Activated CD8-positive, alpha-beta T cell treated with anti-CD3 and anti-CD28 coated beads, Interleukin-2, amount 10 ng/mL, durations not matched to agents 7 days and 5 days (primary cell): ENCODE results near the gene DIAPH3. TPM values are rescaled to one million over a fixed set of nuclear protein-coding genes. Genes with fewer than 3 reads are reported as not detected.

Source experiments
- ATAC-seq: fragments of 150-1000 bp; cut with Tn5 transposase; one replicate; pipeline ENCODE4 v1.10.0; 2021; ENCODE audit warnings: moderate library complexity
- CTCF ChIA-PET: fragments of 350-600 bp; sonication (Branson Sonifier 250); formaldehyde crosslinking; loops from one replicate; lab custom pipeline; 2021; ENCODE audit warnings: antibody characterized with exemption; lab: Charles Lee
- POLR2A ChIA-PET: fragments of 350-600 bp; sonication (Branson Sonifier 250); formaldehyde crosslinking; loops from one replicate; lab custom pipeline; 2021; ENCODE audit warnings: antibody characterized with exemption; lab: Charles Lee
- DNase-seq: peaks from one replicate; pipeline ENCODE4 v3.0.0-alpha.2; 2020
- H3K27ac Mint-ChIP-seq: one replicate; pipeline ENCODE4 v1.8.0; 2021; ENCODE audit warnings: mild to moderate bottlenecking, mixed read lengths
- H3K27me3 Mint-ChIP-seq: one replicate; pipeline ENCODE4 v1.8.0; 2021; ENCODE audit warnings: low read depth, mixed read lengths
- H3K36me3 Mint-ChIP-seq: one replicate; pipeline ENCODE4 v1.8.0; 2021; ENCODE audit warnings: low read depth, mixed read lengths
- H3K4me1 Mint-ChIP-seq: one replicate; pipeline ENCODE4 v1.8.0; 2021; ENCODE audit warnings: low read depth, mixed read lengths
- H3K4me3 Mint-ChIP-seq: one replicate; pipeline ENCODE4 v1.8.0; 2021; ENCODE audit warnings: mild to moderate bottlenecking, mixed read lengths
- H3K9me3 Mint-ChIP-seq: one replicate; pipeline ENCODE4 v1.8.0; 2022; ENCODE audit warnings: mixed read lengths; ENCODE audit not compliant: insufficient read depth
- total RNA-seq, 2 experiments: library from RNA; stranded (reverse); gene quantifications; one replicate each; pipeline ENCODE4 v1.2.3, GENCODE V29; 2021

Gene DIAPH3
- total RNA-seq, 2 experiments from 2014 or later: 25.9 to 26.8 TPM

- ATAC-seq: no peak
- no peak overlapping the region for H3K4me3 Mint-ChIP-seq
- ChIA-PET POLR2A (no interaction called here), CTCF (no interaction called here)
- H3K36me3 Mint-ChIP-seq: peaks cover 11% of the 10 kb centered on the region
- no peaks in the 10 kb centered on the region for H3K27me3 Mint-ChIP-seq
- H3K4me1 Mint-ChIP-seq: peaks cover 2% of the 10 kb centered on the region
- no peaks in the 10 kb centered on the region for H3K9me3 Mint-ChIP-seq
- DNase-seq: no peak
- H3K27ac Mint-ChIP-seq: no peak overlapping the region
These were observed 162.8 kb downstream of the DIAPH3 start for GRCh38 chr13:60000976-60001375.

- peaks cover 11% of the 10 kb centered on the region for H3K36me3 Mint-ChIP-seq
- no peak overlapping the region for H3K27ac Mint-ChIP-seq
- ChIA-PET CTCF (no interaction called here), POLR2A (no interaction called here)
- H3K4me1 Mint-ChIP-seq: peaks cover 2% of the 10 kb centered on the region
- H3K27me3 Mint-ChIP-seq: no peaks in the 10 kb centered on the region
- ATAC-seq (no peak), DNase-seq (no peak)
- H3K9me3 Mint-ChIP-seq: no peaks in the 10 kb centered on the region
- no peak overlapping the region for H3K4me3 Mint-ChIP-seq
These were observed 163.6 kb downstream of the DIAPH3 start for GRCh38 chr13:60000081-60000480.

GRCh38 chr13:59997976-59998375, 165.8 kb downstream of the DIAPH3 start:
- no peaks in the 10 kb centered on the region for H3K27me3 Mint-ChIP-seq
- H3K27ac Mint-ChIP-seq: no peak overlapping the region
- ChIA-PET CTCF (no interaction called here), POLR2A (no interaction called here)
- no peaks in the 10 kb centered on the region for H3K9me3 Mint-ChIP-seq
- H3K4me1 Mint-ChIP-seq: peaks cover 2% of the 10 kb centered on the region
- no peak overlapping the region for H3K4me3 Mint-ChIP-seq
- H3K36me3 Mint-ChIP-seq: peaks cover 9% of the 10 kb centered on the region
- DNase-seq: no peak
- no peak for ATAC-seq

- ChIA-PET POLR2A (no interaction called here), CTCF (no interaction called here)
- H3K4me3 Mint-ChIP-seq: no peak overlapping the region
- ATAC-seq (no peak), DNase-seq (no peak)
- H3K27me3 Mint-ChIP-seq: no peaks in the 10 kb centered on the region
- no peak overlapping the region for H3K27ac Mint-ChIP-seq
- H3K9me3 Mint-ChIP-seq: no peaks in the 10 kb centered on the region
- H3K36me3 Mint-ChIP-seq: peaks cover 6% of the 10 kb centered on the region
- no peaks in the 10 kb centered on the region for H3K4me1 Mint-ChIP-seq
These were observed 167.2 kb downstream of the DIAPH3 start for GRCh38 chr13:59996461-59996980.

GRCh38 chr13:59991395-59991794, 172.3 kb downstream of the DIAPH3 start:
- no peaks in the 10 kb centered on the region for H3K9me3 Mint-ChIP-seq
- H3K36me3 Mint-ChIP-seq: peaks cover 11% of the 10 kb centered on the region
- no peak overlapping the region for H3K27ac Mint-ChIP-seq
- no peaks in the 10 kb centered on the region for H3K27me3 Mint-ChIP-seq
- no peaks in the 10 kb centered on the region for H3K4me1 Mint-ChIP-seq
- no peak for DNase-seq
- no peak overlapping the region for H3K4me3 Mint-ChIP-seq
- CTCF ChIA-PET: no interaction called here
- POLR2A ChIA-PET: no interaction called here
- ATAC-seq: no peak

- H3K36me3 Mint-ChIP-seq: peaks cover 14% of the 10 kb centered on the region
- DNase-seq (no peak), ATAC-seq (no peak)
- ChIA-PET POLR2A (no interaction called here), CTCF (no interaction called here)
- no peak overlapping the region for H3K27ac Mint-ChIP-seq
- no peak overlapping the region for H3K4me3 Mint-ChIP-seq
- H3K9me3 Mint-ChIP-seq: no peaks in the 10 kb centered on the region
- no peaks in the 10 kb centered on the region for H3K4me1 Mint-ChIP-seq
- no peaks in the 10 kb centered on the region for H3K27me3 Mint-ChIP-seq
These were observed 180.9 kb downstream of the DIAPH3 start for GRCh38 chr13:59982631-59983382.

- Mint-ChIP-seq H3K4me1 (no peaks in the 10 kb centered on the region), H3K4me3 (no peak overlapping the region), H3K27me3 (no peaks in the 10 kb centered on the region), H3K27ac (no peak overlapping the region), H3K9me3 (no peaks in the 10 kb centered on the region), H3K36me3 (peaks cover 14% of the 10 kb centered on the region)
- no peak for ATAC-seq
- no peak for DNase-seq
- POLR2A ChIA-PET: no interaction called here
- CTCF ChIA-PET: no interaction called here
These were observed 184.1 kb downstream of the DIAPH3 start for GRCh38 chr13:59979589-59979988.

GRCh38 chr13:59978862-59979261, 184.9 kb downstream of the DIAPH3 start:
- peaks cover 16% of the 10 kb centered on the region for H3K36me3 Mint-ChIP-seq
- no peak overlapping the region for H3K4me3 Mint-ChIP-seq
- DNase-seq: no peak
- H3K4me1 Mint-ChIP-seq: no peaks in the 10 kb centered on the region
- H3K9me3 Mint-ChIP-seq: no peaks in the 10 kb centered on the region
- POLR2A ChIA-PET: no interaction called here
- CTCF ChIA-PET: no interaction called here
- no peak for ATAC-seq
- no peak overlapping the region for H3K27ac Mint-ChIP-seq
- H3K27me3 Mint-ChIP-seq: no peaks in the 10 kb centered on the region

- no peak overlapping the region for H3K4me3 Mint-ChIP-seq
- H3K36me3 Mint-ChIP-seq: peaks cover 9% of the 10 kb centered on the region
- no peak overlapping the region for H3K27ac Mint-ChIP-seq
- CTCF ChIA-PET: no interaction called here
- no peaks in the 10 kb centered on the region for H3K4me1 Mint-ChIP-seq
- POLR2A ChIA-PET: no interaction called here
- ATAC-seq (no peak), DNase-seq (no peak)
- H3K9me3 Mint-ChIP-seq: no peaks in the 10 kb centered on the region
- no peaks in the 10 kb centered on the region for H3K27me3 Mint-ChIP-seq
These were observed 186.9 kb downstream of the DIAPH3 start for GRCh38 chr13:59976856-59977255.

- Mint-ChIP-seq H3K27me3 (no peaks in the 10 kb centered on the region), H3K27ac (no peak overlapping the region), H3K4me3 (no peak overlapping the region), H3K36me3 (peaks cover 12% of the 10 kb centered on the region), H3K4me1 (no peaks in the 10 kb centered on the region), H3K9me3 (no peaks in the 10 kb centered on the region)
- ATAC-seq (no peak), DNase-seq (no peak)
- CTCF ChIA-PET: no interaction called here
- POLR2A ChIA-PET: no interaction called here
These were observed 187.8 kb downstream of the DIAPH3 start for GRCh38 chr13:59975807-59976435.

GRCh38 chr13:59970847-59971246, 192.9 kb downstream of the DIAPH3 start:
- Mint-ChIP-seq H3K27me3 (no peaks in the 10 kb centered on the region), H3K4me3 (no peak overlapping the region)
- CTCF ChIA-PET: no interaction called here

GRCh38 chr13:59963827-59964226, 199.9 kb downstream of the DIAPH3 start:
- DNase-seq: no peak
- no peaks in the 10 kb centered on the region for H3K9me3 Mint-ChIP-seq
- no peak overlapping the region for H3K27ac Mint-ChIP-seq
- H3K36me3 Mint-ChIP-seq: peaks cover 9% of the 10 kb centered on the region
- no peak for ATAC-seq
- H3K27me3 Mint-ChIP-seq: no peaks in the 10 kb centered on the region
- CTCF ChIA-PET: no interaction called here
- POLR2A ChIA-PET: no interaction called here
- H3K4me3 Mint-ChIP-seq: no peak overlapping the region
- no peaks in the 10 kb centered on the region for H3K4me1 Mint-ChIP-seq

More at GRCh38 chr13:59970847-59971246, 192.9 kb downstream of the DIAPH3 start:
- no peak for DNase-seq
- Mint-ChIP-seq H3K27ac (no peak overlapping the region), H3K4me1 (no peaks in the 10 kb centered on the region), H3K36me3 (peaks cover 20% of the 10 kb centered on the region), H3K9me3 (no peaks in the 10 kb centered on the region)
- no peak for ATAC-seq
- POLR2A ChIA-PET: no interaction called here
